GM21576 (cell line): Measurements from ENCODE around the gene CTAGE9.
"Not testable (repeated sequence)": the region's sequence is repeated elsewhere in the genome, so short reads cannot be mapped to it uniquely, and the experiment has no call there.

ENCODE experiments used
- ATAC-seq: cut with Tn5 transposase; IDR thresholded peaks from one replicate; pipeline ENCODE4 v1.9.1; 2021; ENCODE audit warnings: mild to moderate bottlenecking, moderate library complexity; ENCODE audit not compliant: unreplicated experiment

The CTAGE9 gene, protein sequence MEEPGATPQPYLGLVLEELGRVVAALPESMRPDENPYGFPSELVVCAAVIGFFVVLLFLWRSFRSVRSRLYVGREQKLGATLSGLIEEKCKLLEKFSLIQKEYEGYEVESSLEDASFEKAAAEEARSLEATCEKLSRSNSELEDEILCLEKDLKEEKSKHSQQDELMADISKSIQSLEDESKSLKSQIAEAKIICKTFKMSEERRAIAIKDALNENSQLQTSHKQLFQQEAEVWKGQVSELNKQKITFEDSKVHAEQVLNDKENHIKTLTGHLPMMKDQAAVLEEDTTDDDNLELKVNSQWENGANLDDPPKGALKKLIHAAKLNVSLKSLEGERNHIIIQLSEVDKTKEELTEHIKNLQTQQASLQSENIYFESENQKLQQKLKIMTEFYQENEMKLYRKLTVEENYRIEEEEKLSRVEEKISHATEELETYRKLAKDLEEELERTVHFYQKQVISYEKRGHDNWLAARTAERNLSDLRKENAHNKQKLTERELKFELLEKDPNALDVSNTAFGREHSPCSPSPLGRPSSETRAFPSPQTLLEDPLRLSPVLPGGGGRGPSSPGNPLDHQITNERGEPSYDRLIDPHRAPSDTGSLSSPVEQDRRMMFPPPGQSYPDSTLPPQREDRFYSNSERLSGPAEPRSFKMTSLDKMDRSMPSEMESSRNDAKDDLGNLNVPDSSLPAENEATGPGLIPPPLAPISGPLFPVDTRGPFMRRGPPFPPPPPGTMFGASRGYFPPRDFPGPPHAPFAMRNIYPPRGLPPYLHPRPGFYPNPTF

DNA sequence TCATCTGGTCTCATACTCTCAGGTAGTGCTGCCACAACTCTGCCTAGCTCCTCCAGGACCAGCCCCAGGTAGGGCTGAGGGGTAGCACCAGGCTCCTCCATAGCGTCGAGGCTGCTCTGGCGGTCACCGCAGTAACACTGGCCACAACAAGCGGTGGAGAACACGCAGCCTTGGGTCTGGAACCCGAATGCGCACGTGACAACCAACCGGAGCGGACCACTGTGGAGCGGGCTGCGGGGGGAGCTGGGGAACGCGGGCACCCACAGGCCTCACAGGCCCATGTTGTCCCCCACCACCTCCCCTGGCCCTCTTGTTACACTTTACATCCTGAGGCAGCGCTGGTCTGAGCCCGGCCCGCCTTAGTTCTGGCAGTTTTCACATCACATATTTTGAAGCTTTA lies at the start of gene CTAGE9:
Gene CTAGE9 (minus strand): TSS at position 101 of the 400 bp plus-strand sequence. CDS start 0 bp downstream, at position 101.
- ATAC-seq, result not testable (repeated sequence)

DNA sequence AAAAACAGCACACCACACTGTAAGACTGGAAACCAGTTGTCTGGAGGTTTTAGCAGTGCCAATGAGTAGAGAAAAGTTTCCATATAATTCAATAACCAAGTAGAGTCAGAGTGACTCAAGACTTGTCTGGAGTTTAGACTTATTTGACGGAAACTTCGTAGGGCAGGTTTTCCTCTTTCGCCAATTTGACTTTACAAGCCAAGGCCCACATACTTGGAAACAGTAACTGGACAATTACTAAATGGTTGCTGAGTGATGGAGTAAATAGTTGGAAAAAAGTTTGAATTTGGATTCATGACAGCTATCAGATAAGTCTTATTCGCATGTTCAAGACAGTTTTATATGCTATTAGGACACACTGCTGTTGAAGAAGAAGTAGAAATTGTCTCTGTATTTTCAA lies 48.1 kb upstream of the CTAGE9 start:
- no peak for ATAC-seq

DNA sequence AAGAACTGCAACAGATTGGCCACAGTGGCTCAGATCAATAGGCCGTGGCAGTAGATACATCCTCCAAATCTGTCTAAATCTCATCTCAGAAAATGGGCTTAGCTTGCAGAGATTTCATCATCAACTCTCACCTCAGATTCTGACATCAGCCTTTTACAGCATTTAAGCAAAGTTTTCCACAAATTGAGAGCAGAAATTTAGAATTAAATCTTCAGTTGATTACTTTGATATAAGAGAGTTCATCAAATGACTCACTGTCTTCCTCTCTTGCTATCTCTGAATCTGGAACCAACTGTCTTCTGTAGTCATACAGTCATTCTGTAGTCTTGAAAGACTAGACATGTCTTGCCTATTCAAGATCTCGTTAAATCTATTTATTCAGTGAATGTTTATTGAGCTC lies 45.2 kb upstream of the CTAGE9 start:
- ATAC-seq, result no peak

DNA sequence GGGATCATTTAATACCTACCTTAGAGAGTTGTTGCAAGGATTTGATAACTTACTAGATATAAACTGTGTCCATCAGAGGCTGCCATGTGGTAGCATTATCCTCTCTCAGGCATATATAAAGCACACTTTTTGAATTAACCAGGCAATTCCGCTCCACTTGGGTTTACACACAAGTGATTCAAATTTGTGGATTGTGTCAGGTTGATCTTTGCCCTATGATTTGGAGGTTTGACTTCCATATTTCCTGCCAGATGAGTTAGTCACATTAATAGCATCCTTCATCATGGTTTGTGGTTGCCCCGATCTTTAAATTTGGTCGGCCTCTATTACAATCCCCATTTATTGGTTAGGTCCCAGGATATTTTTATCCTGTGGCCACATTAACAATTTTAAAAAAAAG lies 44.8 kb upstream of the CTAGE9 start:
- ATAC-seq, result no peak

DNA sequence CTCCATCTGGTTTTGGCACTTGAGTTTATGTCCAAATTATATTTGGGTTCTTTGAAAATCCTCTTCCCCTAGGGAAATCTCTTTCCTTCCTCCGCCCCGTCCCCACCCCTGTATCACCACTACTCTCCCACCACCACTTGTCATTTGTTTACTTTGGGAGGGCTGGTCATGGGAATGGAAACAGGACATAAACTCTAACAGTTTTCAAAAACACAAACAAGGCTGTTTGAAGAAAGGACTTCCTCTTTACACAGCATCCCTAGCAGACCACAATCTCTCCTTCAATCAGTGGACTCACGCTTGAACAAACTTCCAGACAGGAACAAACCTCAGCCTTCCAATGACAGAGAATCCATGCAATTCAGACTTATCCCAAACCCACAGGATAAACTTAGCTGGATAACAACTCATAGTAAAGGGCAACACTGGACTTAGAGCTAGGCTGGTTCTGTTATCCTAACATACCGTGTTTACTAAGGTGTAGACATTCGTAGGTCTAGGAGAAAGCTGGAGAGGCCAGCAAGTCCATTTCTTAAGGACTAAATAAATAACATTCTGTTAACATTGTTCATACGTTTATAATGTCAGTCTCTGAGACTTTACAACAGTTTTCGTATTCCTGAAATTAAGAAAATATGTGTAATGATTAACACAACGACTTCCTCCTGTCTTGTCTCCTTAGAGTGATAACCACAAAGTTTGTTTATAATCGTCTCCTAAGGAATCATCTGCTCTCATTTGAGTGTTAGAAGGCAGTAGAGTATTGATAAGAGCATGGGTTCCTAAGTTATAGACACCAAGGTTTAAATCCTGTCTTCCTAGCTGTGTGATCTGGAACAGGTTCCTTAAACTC lies 44.1 kb upstream of the CTAGE9 start:
- ATAC-seq, result no peak

DNA sequence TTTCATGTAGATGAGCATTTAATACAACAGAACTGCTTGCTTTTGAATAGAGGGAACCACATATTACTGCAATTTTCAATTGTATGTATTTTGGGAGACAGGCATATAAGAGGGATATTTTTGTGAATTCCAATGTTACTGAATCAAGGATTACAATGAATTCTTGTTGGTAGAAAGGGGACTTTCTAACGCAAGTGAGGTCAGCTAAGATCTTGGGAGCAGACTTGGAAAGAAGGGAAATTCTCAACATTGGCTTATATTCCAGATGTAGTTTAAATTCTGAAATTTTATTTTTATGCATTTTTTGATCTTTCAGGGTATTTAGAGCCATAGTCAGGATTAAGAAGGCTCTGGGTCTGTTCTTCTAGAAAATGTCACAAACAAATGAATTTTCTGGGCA lies 43.3 kb upstream of the CTAGE9 start:
- no peak for ATAC-seq

DNA sequence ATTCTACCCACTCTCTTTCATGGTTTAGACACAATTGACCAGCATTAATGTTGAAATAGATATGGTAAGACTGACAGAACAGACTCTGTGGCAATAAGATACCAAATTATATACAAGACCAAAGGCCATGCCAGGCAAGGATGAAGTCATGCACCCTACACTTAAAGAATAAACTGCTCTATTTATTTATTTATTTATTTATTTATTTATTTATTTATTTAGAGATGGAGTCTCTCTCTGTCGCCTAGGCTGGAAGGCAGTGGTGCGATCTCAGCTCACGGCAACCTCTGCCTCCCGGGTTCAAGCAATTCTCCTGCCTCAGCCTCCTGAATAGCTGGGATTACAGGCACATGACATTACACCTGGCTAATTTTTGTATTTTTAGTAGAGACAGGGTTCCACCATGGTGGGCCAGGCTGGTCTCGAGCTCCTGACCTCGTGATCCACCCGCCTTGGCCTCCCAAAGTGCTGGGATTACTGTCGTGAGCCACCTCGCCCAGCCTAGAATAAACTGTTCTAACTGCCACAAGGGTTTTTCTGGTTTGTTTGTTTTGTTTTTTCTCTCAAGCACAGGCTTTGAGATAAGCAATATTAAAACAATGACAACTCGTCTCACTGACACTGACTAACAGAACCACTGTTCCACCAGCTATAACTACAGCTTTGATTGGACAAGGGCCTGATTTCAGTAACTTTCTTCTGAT lies 40.3 kb upstream of the CTAGE9 start:
- ATAC-seq, result not testable (repeated sequence)

DNA sequence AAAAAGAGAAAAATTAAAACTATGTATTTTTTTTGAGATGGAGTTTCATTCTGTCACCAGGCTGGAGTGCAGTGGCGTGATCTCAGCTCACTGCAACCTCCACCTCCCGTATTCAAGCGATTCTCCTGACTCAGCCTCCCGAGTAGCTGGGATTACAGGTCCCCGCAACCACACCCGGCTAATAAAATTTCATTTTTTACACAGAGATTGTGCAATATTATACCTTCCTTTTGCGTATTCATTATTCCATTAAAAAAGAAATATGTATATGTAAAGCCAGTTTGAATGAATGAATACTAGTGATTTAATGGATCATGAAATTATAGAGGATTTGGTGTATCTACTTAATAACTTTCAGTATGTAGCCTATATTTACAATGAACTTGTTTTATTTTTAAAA lies 38.2 kb upstream of the CTAGE9 start:
- ATAC-seq, result no peak

DNA sequence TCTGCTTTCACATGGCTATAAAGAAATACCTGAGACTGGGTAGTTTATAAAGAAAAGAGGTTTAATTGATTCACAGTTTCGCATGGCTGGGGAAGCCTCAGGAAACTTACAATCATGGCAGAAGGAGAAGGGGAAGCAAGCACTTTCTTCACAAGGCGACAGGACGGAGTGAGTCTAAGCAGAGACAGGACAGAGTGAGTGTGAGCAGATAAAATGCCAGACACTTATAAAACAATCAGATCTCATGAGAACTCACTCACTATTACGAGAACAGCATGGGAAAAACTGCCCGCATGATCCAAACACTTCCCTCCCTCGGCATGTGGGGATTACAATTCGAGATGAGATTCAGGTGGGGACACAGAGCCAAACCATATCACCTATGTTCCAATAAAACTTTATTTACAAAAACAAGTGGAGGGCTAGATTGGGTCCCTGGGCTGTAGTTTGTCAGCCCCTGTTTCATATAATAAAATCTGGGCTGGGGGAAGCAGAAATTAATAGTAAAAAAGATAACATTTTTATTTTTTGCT lies 37.1 kb upstream of the CTAGE9 start:
- no peak for ATAC-seq

DNA sequence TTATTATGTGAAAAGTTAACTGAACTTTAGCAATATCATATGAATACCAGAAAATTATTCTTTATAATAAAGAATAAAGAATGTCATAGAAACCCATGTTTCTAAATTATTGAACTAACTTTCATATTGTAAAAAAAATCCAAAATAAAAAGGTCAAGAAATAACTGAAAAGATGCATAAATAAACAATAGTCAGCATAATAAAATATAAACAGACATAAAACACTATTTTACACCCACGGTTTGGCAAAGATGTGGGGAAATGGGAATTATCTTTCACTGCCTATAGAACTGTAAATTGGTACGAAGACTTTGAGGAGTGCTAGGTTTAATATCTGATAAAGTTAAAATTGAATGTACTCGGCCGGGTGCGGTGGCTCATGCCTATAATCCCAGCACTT lies 34.7 kb upstream of the CTAGE9 start:
- ATAC-seq, result no peak

DNA sequence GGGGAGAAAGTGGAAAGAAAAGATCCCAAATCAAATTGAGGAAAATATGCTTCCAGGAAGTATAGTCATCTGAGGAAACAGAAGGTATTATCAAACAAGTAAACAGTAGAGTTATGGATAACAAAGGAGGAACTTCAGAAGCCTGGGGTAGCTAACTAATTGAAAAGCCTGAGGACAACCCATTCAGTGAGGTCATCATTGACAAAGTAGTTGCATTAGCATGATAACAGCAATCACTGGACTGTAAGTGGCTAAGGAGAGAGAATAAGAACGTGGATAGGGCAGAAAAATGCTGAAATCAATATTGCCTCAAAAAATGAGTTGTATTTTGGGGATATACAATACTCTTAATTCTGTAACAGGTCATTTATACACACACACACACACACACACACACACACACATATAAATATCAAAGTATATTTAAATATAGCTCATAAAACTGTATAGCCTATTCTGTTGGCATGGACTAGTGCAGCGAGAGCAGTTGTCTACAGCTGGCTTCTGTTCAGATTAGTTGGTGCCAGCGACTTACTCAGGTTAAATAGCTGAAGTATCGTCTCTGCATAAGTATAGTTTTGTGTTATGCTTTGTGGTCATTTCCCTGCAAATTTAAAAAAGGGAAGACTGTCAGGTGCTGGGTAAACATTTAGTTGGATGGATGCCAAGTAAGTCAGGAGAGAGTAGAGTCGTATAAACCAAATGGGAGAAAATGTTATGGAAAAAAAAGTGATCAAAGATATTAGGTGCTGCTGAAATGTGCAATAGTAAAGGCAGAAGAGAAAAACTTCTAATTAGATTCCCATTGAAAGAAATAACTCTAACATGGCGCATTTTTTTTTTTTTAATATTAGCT lies 33.8 kb upstream of the CTAGE9 start:
- ATAC-seq, result no peak

DNA sequence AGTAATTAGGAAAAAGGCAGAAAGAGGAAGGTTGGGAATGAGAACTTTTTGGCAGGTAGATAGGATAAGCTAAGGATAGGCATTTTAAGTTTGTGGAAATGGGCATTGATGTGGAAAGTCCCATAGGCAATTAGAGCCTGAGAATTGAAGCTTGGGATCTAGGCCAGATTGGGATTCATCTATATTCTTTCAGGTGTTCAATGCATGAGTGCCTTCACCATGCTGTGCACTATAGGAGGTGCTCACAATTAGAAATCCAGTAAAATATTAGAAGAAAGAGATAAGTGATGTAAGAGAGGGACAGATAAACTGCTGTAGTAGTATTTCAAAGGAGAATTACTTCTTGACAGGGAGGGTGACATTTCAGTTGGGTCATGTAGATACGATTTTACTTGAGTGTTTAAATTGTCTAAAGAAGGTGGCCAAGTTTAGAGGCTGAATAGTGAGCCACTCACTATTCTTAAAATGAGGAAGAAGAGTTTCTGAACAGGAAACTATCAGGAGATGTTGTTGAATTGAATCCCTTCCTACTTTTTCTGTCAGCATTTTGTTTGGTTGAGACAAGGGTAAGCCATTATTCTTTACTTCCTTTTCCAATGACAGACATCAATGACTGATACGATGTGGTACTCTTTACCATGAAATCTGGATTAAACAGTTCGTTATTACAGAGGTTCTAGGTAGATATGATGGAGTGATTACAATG lies 31.0 kb upstream of the CTAGE9 start:
- no peak for ATAC-seq

DNA sequence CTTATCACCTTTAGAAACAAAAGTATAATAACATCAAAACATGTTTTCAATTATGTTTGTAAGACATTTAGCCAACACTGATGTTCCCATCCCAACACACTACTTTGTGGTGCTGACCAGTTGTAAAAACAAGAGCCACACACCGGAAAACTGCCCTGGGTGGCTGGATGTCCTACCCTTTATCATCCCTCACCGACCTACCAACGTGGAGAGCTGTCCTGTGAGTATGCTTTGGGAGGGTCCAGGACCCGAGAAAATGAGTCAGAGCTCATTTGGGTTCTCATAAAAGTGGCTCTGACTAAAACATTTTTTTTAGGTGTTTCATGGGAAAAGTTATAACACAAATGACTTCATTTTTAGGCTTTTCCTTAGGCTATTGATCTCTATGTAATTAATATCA lies 29.3 kb upstream of the CTAGE9 start:
- no peak for ATAC-seq

DNA sequence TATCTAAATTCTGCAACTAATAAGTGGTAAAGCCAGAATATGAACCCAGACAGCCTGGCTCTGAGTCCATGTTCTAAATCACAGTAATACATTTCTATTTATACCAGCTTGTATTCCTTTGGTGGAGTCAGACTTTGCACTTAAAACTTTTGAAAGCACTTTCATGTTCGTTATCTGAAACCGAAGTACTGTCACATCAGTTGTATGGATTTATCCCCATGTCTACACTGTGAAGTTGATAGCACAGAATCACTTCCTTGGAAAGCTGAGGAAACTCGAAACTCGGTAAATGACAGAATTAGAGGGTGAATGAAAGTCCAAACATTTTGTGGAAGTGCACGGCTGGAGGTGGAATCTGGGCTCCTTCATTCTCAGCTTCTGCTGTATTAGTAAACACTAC lies 28.3 kb upstream of the CTAGE9 start:
- ATAC-seq, result no peak

DNA sequence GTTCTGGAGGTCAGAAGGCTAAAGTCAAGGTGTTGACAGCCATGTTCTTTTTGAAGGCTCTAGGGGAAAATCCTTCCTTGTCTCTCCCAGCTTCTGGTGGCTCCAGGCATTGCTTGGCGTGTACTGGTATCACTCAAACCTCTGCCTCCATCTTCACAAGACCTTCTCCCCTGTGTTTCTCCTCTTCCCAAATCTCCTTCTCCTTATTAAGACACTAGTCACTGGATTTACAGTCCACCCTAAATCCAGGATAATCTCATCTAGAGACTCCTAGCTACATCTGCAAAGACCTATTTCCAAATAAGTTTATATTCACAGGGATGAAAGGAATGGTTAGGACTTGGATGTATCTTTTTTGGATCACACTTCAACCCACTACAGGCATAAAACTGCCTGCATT lies 26.0 kb upstream of the CTAGE9 start:
- ATAC-seq, result no peak

DNA sequence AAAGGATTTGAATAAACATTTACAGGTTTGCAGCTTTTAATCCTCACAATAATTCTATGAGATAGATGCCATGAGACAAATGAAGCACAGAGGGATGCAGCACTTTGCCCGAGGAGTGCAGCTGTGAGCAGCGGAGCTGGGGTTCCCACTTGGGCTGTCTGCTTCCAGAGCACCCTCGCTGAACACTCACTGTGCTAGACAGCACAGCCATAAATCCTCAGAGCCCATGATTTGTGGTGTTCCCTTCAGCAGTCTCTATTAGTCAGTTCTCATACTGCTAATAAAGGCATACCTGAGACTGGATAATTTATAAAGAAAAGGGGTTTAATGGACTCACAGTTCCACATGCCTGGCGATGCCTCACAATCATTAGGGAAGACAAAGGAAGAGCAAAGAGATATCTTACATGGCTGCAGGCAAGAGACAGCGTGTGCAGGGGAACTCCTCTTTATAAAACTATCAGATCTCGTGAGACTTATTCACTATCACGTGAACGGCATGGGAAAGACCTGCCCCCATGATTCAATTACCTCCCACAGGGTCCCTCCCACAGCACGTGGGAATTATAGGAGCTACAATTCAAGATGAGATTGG lies 25.3 kb upstream of the CTAGE9 start:
- ATAC-seq, result no peak

DNA sequence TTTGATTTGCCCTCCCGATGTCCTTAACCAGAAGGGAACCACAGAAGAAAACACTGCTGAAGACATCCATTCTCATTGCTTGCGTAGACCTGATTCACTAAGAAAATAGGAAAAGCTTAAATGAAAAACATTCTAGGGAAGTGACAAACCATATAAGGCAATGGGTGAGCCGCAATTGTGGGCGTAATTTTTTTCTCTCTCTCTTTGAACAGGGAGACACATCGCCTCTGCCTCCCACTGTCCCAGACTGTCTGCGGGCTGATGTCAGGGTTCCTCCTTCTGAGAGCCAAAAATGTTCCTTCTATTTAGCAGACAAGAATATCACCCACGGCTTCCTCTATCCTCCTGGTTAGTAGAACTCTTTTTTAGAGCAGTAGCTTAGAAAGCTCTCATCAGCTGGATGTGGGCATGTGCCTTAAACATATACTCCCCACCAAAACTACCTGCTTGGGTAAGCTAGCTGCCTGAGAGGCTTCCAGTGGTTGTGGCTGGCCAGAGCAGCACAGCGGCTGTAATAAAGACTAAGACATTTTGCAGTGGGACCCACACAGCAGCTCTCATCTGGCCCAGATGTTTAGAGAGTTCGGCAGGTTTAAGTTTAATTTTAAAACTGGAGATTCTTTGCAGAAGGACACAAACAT lies 22.7 kb upstream of the CTAGE9 start:
- no peak for ATAC-seq

DNA sequence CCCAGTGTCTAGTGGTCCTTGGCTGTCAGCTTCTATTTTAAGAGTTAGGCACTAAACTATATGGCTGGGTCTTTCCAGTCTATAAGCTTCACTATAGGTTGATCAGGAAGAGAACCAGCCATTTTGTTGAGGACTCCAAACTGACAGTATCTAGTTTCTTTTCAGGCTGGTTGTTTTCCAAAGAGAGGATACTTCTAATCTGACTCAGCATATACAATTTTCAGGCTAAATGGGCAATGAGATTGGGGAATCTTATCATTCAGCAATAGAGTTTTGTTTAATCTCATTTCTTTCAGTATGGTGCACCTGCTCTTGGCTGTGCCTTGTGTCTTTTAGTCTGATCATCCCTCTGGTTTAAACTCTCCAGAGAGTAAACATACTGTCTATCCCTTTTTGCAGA lies 20.4 kb upstream of the CTAGE9 start:
- ATAC-seq, result no peak
